WTC11 (cell line): ENCODE results near the gene VPS41.

Experiments used
- CBFB ChIP-seq: sonication (generic); formaldehyde crosslinking; IDR thresholded peaks from 2 replicates; pipeline ENCODE4 v1.8.1; 2022; ENCODE audit warnings: mild to moderate bottlenecking, low read depth, missing genetic modification reagents
- CREM ChIP-seq: sonication (generic); formaldehyde crosslinking; IDR thresholded peaks from 2 replicates; pipeline ENCODE4 v1.8.1; 2022; ENCODE audit warnings: mild to moderate bottlenecking, missing genetic modification reagents, moderate library complexity
- ETV6 ChIP-seq: sonication (generic); formaldehyde crosslinking; IDR thresholded peaks from 2 replicates; pipeline ENCODE4 v1.8.1; 2022; ENCODE audit warnings: mild to moderate bottlenecking, missing genetic modification reagents
- FOXJ3 ChIP-seq: sonication (generic); formaldehyde crosslinking; IDR thresholded peaks from 2 replicates; pipeline ENCODE4 v1.9.0; 2021; ENCODE audit warnings: missing genetic modification reagents, mild to moderate bottlenecking, borderline replicate concordance
- JUN ChIP-seq: sonication (generic); formaldehyde crosslinking; IDR thresholded peaks from 2 replicates; pipeline ENCODE4 v1.8.0; 2023; ENCODE audit warnings: mild to moderate bottlenecking, missing genetic modification reagents
- ZNF416 ChIP-seq: fragments of 250-450 bp; sonication (Bioruptor Pico); IDR thresholded peaks from 2 replicates; pipeline ENCODE4 v1.9.0; 2021; ENCODE audit warnings: mild to moderate bottlenecking, inconsistent platforms
- TF ChIP-seq, protein P1 (sequence below): fragments of 250-450 bp; sonication (Bioruptor Pico); IDR thresholded peaks from 2 replicates; pipeline ENCODE4 v1.9.0; 2021; ENCODE audit warnings: mild to moderate bottlenecking, borderline replicate concordance
- TF ChIP-seq, protein P2 (sequence below): sonication (generic); formaldehyde crosslinking; IDR thresholded peaks from 2 replicates; pipeline ENCODE4 v1.8.0; 2022; ENCODE audit warnings: mild to moderate bottlenecking, missing genetic modification reagents
- TF ChIP-seq, protein P3 (sequence below): fragments of 200-600 bp; IDR thresholded peaks from 2 replicates; pipeline ENCODE4 v1.8.0; 2022; ENCODE audit warnings: antibody characterized with exemption
- TF ChIP-seq, protein P4 (sequence below): sonication (generic); formaldehyde crosslinking; IDR thresholded peaks from 2 replicates; pipeline ENCODE4 v1.8.0; 2022; ENCODE audit warnings: mild to moderate bottlenecking, missing genetic modification reagents

DNA sequence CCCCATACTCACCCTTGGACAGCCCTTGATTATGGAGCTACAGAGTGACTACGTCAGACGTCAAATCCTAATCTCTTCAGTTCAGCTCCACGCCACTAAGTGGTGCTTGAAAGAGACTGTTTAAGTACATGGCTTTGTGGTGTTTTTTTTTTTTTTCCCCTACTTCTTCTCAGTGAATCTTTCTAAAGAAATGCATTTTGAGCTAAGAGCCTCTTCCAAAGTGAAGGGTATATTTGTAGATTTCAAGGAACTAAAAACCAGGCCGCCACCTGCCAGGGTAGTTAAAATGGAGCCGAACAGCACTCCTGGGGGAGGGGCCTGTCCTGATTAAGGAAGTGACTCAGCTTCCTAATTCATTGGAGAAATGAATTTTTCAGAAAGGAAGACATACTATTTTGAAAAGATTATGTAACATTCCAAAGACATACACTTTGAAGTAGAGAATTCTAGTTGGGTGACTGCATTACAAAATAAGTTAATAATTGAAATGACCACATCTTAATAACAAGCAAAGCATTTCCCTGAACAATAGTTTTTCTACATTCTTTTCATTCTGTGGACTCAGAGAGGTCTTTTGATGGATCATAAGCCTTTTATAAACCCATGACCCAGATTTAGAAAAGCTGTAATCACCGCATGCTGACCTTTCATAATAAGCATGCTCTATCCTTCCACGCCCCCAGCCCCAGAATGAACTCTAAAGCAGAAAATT lies 20.6 kb upstream of the VPS41 start:
- no peak for TF ChIP-seq FOXJ3
- TF ChIP-seq, protein P1, sequence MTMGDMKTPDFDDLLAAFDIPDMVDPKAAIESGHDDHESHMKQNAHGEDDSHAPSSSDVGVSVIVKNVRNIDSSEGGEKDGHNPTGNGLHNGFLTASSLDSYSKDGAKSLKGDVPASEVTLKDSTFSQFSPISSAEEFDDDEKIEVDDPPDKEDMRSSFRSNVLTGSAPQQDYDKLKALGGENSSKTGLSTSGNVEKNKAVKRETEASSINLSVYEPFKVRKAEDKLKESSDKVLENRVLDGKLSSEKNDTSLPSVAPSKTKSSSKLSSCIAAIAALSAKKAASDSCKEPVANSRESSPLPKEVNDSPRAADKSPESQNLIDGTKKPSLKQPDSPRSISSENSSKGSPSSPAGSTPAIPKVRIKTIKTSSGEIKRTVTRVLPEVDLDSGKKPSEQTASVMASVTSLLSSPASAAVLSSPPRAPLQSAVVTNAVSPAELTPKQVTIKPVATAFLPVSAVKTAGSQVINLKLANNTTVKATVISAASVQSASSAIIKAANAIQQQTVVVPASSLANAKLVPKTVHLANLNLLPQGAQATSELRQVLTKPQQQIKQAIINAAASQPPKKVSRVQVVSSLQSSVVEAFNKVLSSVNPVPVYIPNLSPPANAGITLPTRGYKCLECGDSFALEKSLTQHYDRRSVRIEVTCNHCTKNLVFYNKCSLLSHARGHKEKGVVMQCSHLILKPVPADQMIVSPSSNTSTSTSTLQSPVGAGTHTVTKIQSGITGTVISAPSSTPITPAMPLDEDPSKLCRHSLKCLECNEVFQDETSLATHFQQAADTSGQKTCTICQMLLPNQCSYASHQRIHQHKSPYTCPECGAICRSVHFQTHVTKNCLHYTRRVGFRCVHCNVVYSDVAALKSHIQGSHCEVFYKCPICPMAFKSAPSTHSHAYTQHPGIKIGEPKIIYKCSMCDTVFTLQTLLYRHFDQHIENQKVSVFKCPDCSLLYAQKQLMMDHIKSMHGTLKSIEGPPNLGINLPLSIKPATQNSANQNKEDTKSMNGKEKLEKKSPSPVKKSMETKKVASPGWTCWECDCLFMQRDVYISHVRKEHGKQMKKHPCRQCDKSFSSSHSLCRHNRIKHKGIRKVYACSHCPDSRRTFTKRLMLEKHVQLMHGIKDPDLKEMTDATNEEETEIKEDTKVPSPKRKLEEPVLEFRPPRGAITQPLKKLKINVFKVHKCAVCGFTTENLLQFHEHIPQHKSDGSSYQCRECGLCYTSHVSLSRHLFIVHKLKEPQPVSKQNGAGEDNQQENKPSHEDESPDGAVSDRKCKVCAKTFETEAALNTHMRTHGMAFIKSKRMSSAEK (CRISPR knock-in tag): no peak
- TF ChIP-seq ZNF416 (CRISPR knock-in tag): no peak
- TF ChIP-seq CREM (CRISPR knock-in tag): no peak
- TF ChIP-seq, protein P2, sequence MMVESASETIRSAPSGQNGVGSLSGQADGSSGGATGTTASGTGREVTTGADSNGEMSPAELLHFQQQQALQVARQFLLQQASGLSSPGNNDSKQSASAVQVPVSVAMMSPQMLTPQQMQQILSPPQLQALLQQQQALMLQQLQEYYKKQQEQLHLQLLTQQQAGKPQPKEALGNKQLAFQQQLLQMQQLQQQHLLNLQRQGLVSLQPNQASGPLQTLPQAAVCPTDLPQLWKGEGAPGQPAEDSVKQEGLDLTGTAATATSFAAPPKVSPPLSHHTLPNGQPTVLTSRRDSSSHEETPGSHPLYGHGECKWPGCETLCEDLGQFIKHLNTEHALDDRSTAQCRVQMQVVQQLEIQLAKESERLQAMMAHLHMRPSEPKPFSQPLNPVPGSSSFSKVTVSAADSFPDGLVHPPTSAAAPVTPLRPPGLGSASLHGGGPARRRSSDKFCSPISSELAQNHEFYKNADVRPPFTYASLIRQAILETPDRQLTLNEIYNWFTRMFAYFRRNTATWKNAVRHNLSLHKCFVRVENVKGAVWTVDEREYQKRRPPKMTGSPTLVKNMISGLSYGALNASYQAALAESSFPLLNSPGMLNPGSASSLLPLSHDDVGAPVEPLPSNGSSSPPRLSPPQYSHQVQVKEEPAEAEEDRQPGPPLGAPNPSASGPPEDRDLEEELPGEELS (CRISPR knock-in tag): no peak
- no peak for TF ChIP-seq ETV6 (CRISPR knock-in tag)
- TF ChIP-seq, protein P3, sequence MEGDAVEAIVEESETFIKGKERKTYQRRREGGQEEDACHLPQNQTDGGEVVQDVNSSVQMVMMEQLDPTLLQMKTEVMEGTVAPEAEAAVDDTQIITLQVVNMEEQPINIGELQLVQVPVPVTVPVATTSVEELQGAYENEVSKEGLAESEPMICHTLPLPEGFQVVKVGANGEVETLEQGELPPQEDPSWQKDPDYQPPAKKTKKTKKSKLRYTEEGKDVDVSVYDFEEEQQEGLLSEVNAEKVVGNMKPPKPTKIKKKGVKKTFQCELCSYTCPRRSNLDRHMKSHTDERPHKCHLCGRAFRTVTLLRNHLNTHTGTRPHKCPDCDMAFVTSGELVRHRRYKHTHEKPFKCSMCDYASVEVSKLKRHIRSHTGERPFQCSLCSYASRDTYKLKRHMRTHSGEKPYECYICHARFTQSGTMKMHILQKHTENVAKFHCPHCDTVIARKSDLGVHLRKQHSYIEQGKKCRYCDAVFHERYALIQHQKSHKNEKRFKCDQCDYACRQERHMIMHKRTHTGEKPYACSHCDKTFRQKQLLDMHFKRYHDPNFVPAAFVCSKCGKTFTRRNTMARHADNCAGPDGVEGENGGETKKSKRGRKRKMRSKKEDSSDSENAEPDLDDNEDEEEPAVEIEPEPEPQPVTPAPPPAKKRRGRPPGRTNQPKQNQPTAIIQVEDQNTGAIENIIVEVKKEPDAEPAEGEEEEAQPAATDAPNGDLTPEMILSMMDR: no peak
- no peak for TF ChIP-seq CBFB (CRISPR knock-in tag)
- no peak for TF ChIP-seq JUN (CRISPR knock-in tag)
- TF ChIP-seq, protein P4, sequence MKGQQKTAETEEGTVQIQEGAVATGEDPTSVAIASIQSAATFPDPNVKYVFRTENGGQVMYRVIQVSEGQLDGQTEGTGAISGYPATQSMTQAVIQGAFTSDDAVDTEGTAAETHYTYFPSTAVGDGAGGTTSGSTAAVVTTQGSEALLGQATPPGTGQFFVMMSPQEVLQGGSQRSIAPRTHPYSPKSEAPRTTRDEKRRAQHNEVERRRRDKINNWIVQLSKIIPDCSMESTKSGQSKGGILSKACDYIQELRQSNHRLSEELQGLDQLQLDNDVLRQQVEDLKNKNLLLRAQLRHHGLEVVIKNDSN (CRISPR knock-in tag): no peak
